ENCODE measurements around the gene SH3PXD2A.

Gene SH3PXD2A

GRCh38 chr10:103576076-103576471 is 279.3 kb downstream of the SH3PXD2A start:
- DNase-seq (ENCODE audit: low read depth, low spot score) = no peak
- in situ Hi-C loops (cut with HindIII; ENCODE audit: low sequenced_read_pairs) = no loop called here
- TF ChIP-seq CTCF (IDR thresholded peaks at IDR 0.05; ENCODE audit: low read depth, low read length) = no peak
- no peak overlapping the region for H3K4me3 ChIP-seq (ENCODE audit: low read depth, low read length)

GRCh38 chr10:103575416-103576075 is 279.8 kb downstream of the SH3PXD2A start:
- in situ Hi-C loops (cut with HindIII; ENCODE audit: low sequenced_read_pairs) = no loop called here
- DNase-seq (ENCODE audit: low read depth, low spot score) = no peak
- H3K4me3 ChIP-seq (ENCODE audit: low read depth, low read length) = no peak overlapping the region
- TF ChIP-seq CTCF (IDR thresholded peaks at IDR 0.05; ENCODE audit: low read depth, low read length) = no peak

GRCh38 chr10:103574097-103575061 is 281.0 kb downstream of the SH3PXD2A start:
- H3K4me3 ChIP-seq (ENCODE audit: low read depth, low read length) = no peak overlapping the region
- TF ChIP-seq CTCF (IDR thresholded peaks at IDR 0.05; ENCODE audit: low read depth, low read length) = no peak
- in situ Hi-C loops (cut with HindIII; ENCODE audit: low sequenced_read_pairs) = no loop called here
- DNase-seq (ENCODE audit: low read depth, low spot score) = no peak

GRCh38 chr10:103573205-103573487 is 282.2 kb downstream of the SH3PXD2A start:
- DNase-seq (ENCODE audit: low read depth, low spot score) = no peak
- no peak for TF ChIP-seq CTCF (IDR thresholded peaks at IDR 0.05; ENCODE audit: low read depth, low read length)
- no peak overlapping the region for H3K4me3 ChIP-seq (ENCODE audit: low read depth, low read length)
- in situ Hi-C loops (cut with HindIII; ENCODE audit: low sequenced_read_pairs) = no loop called here

- no peak overlapping the region for H3K4me3 ChIP-seq (ENCODE audit: low read depth, low read length)
- DNase-seq (ENCODE audit: low read depth, low spot score) = no peak
- in situ Hi-C loops (cut with HindIII; ENCODE audit: low sequenced_read_pairs) = no loop called here
- no peak for TF ChIP-seq CTCF (IDR thresholded peaks at IDR 0.05; ENCODE audit: low read depth, low read length)
Measured at GRCh38 chr10:103572347-103573204, 282.8 kb downstream of the SH3PXD2A start.

- no peak for TF ChIP-seq CTCF (IDR thresholded peaks at IDR 0.05; ENCODE audit: low read depth, low read length)
- no peak for DNase-seq (ENCODE audit: low read depth, low spot score)
- in situ Hi-C loops (cut with HindIII; ENCODE audit: low sequenced_read_pairs) = no loop called here
- H3K4me3 ChIP-seq (ENCODE audit: low read depth, low read length) = no peak overlapping the region
Measured at GRCh38 chr10:103571656-103571975, 283.8 kb downstream of the SH3PXD2A start.
